Measurements from ENCODE around the gene PARL.
A peak's percentile ranks its signal among the peaks of the same experiment; 100 is the strongest.
"Not testable (repeated sequence)": the region's sequence is repeated elsewhere in the genome, so short reads cannot be mapped to it uniquely, and the experiment has no call there.

Gene PARL

DNA sequence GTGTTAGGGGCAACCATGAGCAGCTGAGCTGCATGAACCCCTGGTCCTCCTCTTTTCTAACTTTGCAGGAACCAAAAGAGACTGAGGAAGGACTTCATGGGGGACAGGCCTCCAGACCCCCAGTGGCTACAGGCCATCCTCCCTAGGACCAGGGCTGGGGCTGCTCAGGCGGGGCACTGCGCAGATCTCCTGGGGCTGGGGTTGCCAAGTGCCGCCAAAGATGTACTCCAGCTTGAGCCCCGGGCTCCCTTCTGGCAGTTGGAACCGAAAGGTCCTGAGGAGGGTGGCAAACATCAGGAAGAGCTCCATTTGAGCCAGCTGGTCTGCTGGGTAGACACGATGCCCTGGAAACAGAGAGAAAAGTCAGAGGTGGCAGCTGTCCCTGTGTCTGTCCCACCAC lies 11.1 kb upstream of the PARL start:
- Histone ChIP-seq H3K36me3 (replicated peaks) (no peaks in the 10 kb centered on the region), H3K4me3 (no peak overlapping the region), H3K9me3 (no peaks in the 10 kb centered on the region), H3K27me3 (ENCODE audit: low read depth) (no peaks in the 10 kb centered on the region; the same call in 1 of the 2 replicates), H3K4me1 (no peaks in the 10 kb centered on the region; the same call in 1 of the 2 replicates)
- no peak for DNase-seq (ENCODE audit: low spot score in 2 of 2)
- in situ Hi-C loops (cut with MboI; ENCODE audit: low sequenced_read_pairs): loop anchor here (10.0 to 25.0 kb wide), 2 partner anchors 219 to 642 kb away; no protein-coding TSS in a partner anchor

- no peak overlapping the region for H3K4me3 ChIP-seq
- H3K27me3 ChIP-seq (ENCODE audit: low read depth): no peaks in the 10 kb centered on the region; the same call in 1 of the 2 replicates
- in situ Hi-C loops (cut with MboI; ENCODE audit: low sequenced_read_pairs): loop anchor here (10.0 to 25.0 kb wide), 2 partner anchors 220 to 642 kb away; no protein-coding TSS in a partner anchor
- DNase-seq (ENCODE audit: low spot score in 2 of 2): peak; percentile 50
- H3K36me3 ChIP-seq (replicated peaks): no peaks in the 10 kb centered on the region
- no peaks in the 10 kb centered on the region; the same call in 1 of the 2 replicates for H3K4me1 ChIP-seq
- no peaks in the 10 kb centered on the region for H3K9me3 ChIP-seq
These were observed 10.6 kb upstream of the PARL start for GRCh38 chr3:183895296-183895695.

DNA sequence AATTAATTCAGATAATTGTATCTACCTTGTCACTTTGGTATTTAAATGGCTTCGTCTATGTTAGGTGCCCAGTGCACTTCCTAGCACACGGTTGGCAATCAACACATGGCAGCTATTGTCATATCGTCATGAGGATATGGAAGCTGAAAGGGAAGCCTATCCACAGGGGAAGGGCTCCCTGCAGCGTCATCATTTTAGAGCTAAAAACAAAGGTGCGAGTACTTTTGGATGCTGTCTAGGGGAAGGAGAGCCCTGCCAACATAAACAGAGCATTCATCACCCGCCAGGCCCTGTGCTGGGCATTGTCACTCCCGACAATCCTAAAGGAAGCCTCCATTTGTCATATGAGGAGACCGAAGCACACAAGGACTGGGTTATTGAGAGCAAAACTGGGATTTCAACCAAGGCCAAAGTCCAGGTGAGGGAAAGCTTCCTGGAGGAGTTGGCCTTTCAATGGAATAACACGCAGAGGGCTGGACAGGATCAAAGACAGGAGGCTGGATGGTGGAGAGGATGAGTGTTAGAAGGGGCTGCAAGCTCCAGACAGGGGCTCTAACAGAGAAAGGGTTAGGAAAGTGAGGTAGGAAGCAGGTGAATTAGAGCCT lies 8.0 kb upstream of the PARL start:
- DNase-seq (ENCODE audit: low spot score in 2 of 2): no peak
- Histone ChIP-seq H3K9me3 (no peaks in the 10 kb centered on the region), H3K27me3 (ENCODE audit: low read depth) (no peaks in the 10 kb centered on the region; the same call in 1 of the 2 replicates), H3K4me3 (no peak overlapping the region), H3K36me3 (replicated peaks) (no peaks in the 10 kb centered on the region), H3K4me1 (no peaks in the 10 kb centered on the region; the same call in 1 of the 2 replicates)
- in situ Hi-C loops (cut with MboI; ENCODE audit: low sequenced_read_pairs): loop anchor here (5.0 to 25.0 kb wide), 3 partner anchors 222 to 645 kb away; no protein-coding TSS in a partner anchor

DNA sequence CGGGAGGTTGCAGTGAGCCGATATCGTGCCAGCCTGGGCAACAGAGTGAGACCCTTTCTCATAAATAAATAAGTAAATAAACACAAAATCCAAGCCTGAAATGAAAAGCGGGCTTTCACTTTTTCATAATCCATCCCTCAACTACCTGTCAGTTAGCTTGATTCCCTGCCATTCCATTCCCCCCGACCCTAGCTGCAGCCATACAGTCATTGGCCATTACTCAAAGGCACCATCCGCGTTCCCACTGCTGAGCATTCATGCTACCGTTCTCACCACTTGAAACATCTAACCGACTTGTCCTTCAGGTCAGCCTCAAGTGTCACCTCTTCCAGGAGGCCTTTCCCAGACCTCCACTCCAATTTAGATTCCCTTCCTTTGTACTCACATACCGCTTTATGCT lies 1.1 kb upstream of the PARL start:
- Histone ChIP-seq H3K27me3 (ENCODE audit: low read depth) (no peaks in the 10 kb centered on the region), H3K36me3 (replicated peaks) (no peaks in the 10 kb centered on the region; the same call in 1 of the 2 replicates), H3K4me3 (no peak overlapping the region), H3K9me3 (no peaks in the 10 kb centered on the region), H3K4me1 (peaks cover 3% of the 10 kb centered on the region)
- no peak for DNase-seq (ENCODE audit: low spot score in 2 of 2)
- in situ Hi-C loops (cut with MboI; ENCODE audit: low sequenced_read_pairs): loop anchor here (25.0 kb wide), 1 partner anchor 652 kb away; no protein-coding TSS in a partner anchor

DNA sequence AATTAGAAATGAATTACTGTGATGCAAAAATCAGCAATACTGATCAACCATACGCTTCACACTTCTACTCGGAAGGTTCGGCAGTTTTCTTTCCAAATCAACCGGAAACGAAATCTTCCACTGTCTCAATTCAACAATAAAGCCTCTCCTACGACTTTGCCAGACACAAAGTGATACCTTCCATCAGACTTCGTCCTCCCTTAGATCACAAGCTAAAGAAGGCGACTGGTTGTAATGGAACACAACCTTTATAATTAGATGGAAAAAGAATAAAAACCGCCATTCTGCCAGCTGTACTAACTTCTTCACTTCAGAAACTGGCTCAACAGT lies 618 bp downstream of the PARL start:
- H3K9me3 ChIP-seq: no peaks in the 10 kb centered on the region
- in situ Hi-C loops (cut with MboI; ENCODE audit: low sequenced_read_pairs): loop anchor here (25.0 kb wide), 1 partner anchor 653 kb away; no protein-coding TSS in a partner anchor
- H3K4me1 ChIP-seq: peaks cover 3% of the 10 kb centered on the region
- DNase-seq (ENCODE audit: low spot score in 2 of 2): no peak
- no peaks in the 10 kb centered on the region for H3K27me3 ChIP-seq (ENCODE audit: low read depth)
- H3K4me3 ChIP-seq: peak overlapping the region; percentile 98
- H3K36me3 ChIP-seq (replicated peaks): no peaks in the 10 kb centered on the region; the same call in 1 of the 2 replicates

DNA sequence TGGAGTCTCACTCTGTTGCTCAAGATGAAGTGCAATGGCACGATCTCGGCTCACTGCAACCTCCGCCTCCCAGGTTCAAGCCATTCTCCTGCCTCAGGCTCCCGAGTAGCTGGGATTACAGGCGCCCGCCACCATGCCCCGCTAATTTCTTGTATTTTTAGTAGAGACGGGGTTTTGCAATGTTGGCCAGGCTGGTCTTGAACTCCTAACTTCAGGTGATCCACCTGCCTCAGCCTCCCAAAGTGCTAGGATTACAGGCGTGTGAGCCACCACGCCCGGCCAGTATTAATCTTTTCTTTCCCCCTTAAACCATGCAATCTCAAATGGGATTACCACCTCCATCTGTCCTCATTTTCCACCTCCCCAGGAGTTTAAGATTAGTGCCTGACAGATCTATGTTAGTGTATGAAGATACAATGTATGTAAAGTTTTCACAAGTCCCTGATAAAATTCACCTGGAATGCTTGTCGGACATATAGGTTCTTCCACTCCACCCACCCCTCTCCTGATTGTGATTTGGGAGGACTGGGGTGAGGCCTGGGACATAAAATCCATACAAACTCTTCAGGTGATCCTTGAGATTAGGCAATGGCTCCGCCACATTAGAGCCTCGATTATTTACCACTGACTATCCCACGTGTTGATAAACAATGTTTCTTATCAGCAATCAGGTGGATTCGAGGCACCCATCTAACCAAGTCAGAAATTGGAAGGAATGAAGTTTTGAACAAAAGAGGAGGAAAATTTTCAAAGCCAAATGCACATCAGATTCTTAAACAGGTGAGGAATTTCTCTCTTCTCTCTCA lies 1.2 kb downstream of the PARL start:
- DNase-seq (ENCODE audit: low spot score in 2 of 2): no peak
- no peaks in the 10 kb centered on the region; the same call in 1 of the 2 replicates for H3K36me3 ChIP-seq (replicated peaks)
- peak overlapping the region; percentile 98 for H3K4me3 ChIP-seq
- no peaks in the 10 kb centered on the region for H3K9me3 ChIP-seq
- H3K27me3 ChIP-seq (ENCODE audit: low read depth): no peaks in the 10 kb centered on the region
- in situ Hi-C loops (cut with MboI; ENCODE audit: low sequenced_read_pairs): loop anchor here (25.0 kb wide), 1 partner anchor 654 kb away; no protein-coding TSS in a partner anchor
- peaks cover 3% of the 10 kb centered on the region for H3K4me1 ChIP-seq

DNA sequence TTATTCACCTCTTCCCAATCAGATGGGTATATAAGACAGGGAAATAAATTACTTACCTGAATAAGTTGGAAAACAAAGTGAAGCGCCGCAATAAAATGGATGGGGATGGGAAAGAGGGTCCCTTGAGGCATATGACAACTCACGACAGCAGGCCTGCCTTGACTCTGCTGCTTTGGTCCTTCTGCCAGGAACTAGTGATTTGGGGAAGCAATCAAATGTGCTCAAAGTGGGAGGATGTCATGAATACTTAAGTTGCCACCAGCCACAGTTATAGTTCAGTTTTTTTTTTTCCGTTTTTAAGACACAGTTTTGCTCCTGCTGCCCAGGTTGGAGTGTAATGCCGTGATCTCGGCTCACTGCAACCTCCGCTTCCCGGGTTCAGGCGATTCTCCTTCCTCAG lies 4.6 kb downstream of the PARL start:
- H3K36me3 ChIP-seq (replicated peaks): no peaks in the 10 kb centered on the region; the same call in 1 of the 2 replicates
- in situ Hi-C loops (cut with MboI; ENCODE audit: low sequenced_read_pairs): loop anchor here (25.0 kb wide), 1 partner anchor 657 kb away; no protein-coding TSS in a partner anchor
- DNase-seq (ENCODE audit: low spot score in 2 of 2): no peak

DNA sequence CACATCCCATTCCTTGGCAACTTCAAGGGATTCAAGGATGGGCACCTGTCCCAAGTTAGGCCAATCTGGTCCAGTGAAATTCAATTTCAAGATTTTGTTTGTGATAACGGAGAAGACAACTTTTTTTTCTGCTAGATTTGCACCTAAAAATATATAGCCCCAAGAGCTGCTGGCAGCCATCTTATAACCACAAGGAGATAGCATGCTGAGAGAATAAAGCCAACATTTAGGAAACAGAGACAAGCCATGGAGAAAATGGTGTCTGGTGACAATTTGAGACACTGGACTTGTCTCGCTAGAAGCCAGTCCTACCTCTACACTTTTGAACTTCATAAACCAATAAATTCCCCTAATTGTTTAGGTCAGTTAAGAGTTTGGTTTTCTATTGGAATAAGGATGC lies 5.4 kb downstream of the PARL start:
- no peaks in the 10 kb centered on the region; the same call in 1 of the 2 replicates for H3K36me3 ChIP-seq (replicated peaks)
- no peak for DNase-seq (ENCODE audit: low spot score in 2 of 2)
- H3K4me1 ChIP-seq: peaks cover 3% of the 10 kb centered on the region
- in situ Hi-C loops (cut with MboI; ENCODE audit: low sequenced_read_pairs): loop anchor here (25.0 kb wide), 1 partner anchor 658 kb away; no protein-coding TSS in a partner anchor
- H3K27me3 ChIP-seq (ENCODE audit: low read depth): no peaks in the 10 kb centered on the region
- no peaks in the 10 kb centered on the region for H3K9me3 ChIP-seq
- no peak overlapping the region for H3K4me3 ChIP-seq

More for the DNA sequence above, 4.6 kb downstream of the PARL start:
- peaks cover 3% of the 10 kb centered on the region for H3K4me1 ChIP-seq
- H3K27me3 ChIP-seq (ENCODE audit: low read depth): no peaks in the 10 kb centered on the region
- H3K4me3 ChIP-seq: no peak overlapping the region
- no peaks in the 10 kb centered on the region for H3K9me3 ChIP-seq

- in situ Hi-C loops (cut with MboI; ENCODE audit: low sequenced_read_pairs): loop anchor here (25.0 kb wide), 1 partner anchor 659 kb away; no protein-coding TSS in a partner anchor
- no peaks in the 10 kb centered on the region for H3K27me3 ChIP-seq (ENCODE audit: low read depth)
- H3K36me3 ChIP-seq (replicated peaks): no peaks in the 10 kb centered on the region; the same call in 1 of the 2 replicates
These were observed 6.6 kb downstream of the PARL start for GRCh38 chr3:183878071-183878470.

DNA sequence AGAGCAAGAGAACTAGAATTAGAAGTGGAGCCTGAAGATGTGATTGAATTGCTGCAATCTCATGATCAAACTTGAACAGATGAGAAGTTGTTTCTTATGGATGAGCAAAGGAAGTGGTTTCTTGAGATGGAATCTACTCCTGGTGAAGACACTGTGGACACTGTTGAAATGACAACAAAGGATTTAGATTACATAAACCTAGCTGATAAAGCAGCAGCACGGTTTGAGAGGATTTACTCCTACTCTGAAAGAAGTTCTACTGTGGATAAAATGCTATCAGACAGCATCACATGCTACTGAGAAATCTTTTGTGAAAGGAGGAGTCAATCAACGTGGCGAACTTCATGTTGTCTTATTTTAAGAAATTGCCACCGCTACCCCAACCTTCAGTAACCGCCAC lies 7.5 kb downstream of the PARL start:
- not testable (repeated sequence) for DNase-seq (ENCODE audit: low spot score in 2 of 2); H3K9me3 ChIP-seq; H3K36me3 ChIP-seq (replicated peaks); H3K4me3 ChIP-seq; H3K4me1 ChIP-seq; H3K27me3 ChIP-seq (ENCODE audit: low read depth)
- in situ Hi-C loops (cut with MboI; ENCODE audit: low sequenced_read_pairs): loop anchor here (25.0 kb wide), 1 partner anchor 660 kb away; no protein-coding TSS in a partner anchor

More at GRCh38 chr3:183878071-183878470, 6.6 kb downstream of the PARL start:
- no peak overlapping the region for H3K4me3 ChIP-seq
- no peaks in the 10 kb centered on the region for H3K9me3 ChIP-seq
- peaks cover 3% of the 10 kb centered on the region for H3K4me1 ChIP-seq
- DNase-seq (ENCODE audit: low spot score in 2 of 2): no peak

GRCh38 chr3:183875411-183875810 lies 9.3 kb downstream of the PARL start:
- H3K27me3 ChIP-seq (ENCODE audit: low read depth): no peaks in the 10 kb centered on the region
- in situ Hi-C loops (cut with MboI; ENCODE audit: low sequenced_read_pairs): loop anchor here (25.0 kb wide), 1 partner anchor 662 kb away; no protein-coding TSS in a partner anchor
- no peak overlapping the region for H3K4me3 ChIP-seq
- DNase-seq (ENCODE audit: low spot score in 2 of 2): no peak
- H3K9me3 ChIP-seq: no peaks in the 10 kb centered on the region
- no peaks in the 10 kb centered on the region; the same call in 1 of the 2 replicates for H3K36me3 ChIP-seq (replicated peaks)
- H3K4me1 ChIP-seq: no peaks in the 10 kb centered on the region

DNA sequence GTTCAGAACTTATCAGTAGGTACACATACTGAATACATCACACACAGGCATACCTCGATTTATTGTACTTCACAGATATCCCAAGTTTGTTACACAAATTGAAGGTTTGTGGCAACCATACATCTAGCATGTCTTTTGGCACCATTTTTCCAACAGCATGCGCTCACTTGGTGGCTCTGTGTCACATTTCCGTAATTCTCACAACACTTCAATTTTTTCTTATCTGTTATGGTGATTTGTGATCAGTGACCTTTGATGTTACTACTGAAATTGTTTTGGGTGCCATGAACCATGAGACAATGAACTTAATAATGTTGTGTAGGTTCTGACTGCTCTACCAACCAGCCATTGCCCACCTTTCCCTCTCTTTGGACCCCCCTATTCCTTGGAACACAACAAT lies 10.8 kb downstream of the PARL start:
- Histone ChIP-seq H3K27me3 (ENCODE audit: low read depth) (no peaks in the 10 kb centered on the region), H3K4me1 (no peaks in the 10 kb centered on the region), H3K4me3 (no peak overlapping the region), H3K36me3 (replicated peaks) (no peaks in the 10 kb centered on the region; the same call in 1 of the 2 replicates), H3K9me3 (no peaks in the 10 kb centered on the region)
- DNase-seq (ENCODE audit: low spot score in 2 of 2): no peak
- in situ Hi-C loops (cut with MboI; ENCODE audit: low sequenced_read_pairs): no loop called here

DNA sequence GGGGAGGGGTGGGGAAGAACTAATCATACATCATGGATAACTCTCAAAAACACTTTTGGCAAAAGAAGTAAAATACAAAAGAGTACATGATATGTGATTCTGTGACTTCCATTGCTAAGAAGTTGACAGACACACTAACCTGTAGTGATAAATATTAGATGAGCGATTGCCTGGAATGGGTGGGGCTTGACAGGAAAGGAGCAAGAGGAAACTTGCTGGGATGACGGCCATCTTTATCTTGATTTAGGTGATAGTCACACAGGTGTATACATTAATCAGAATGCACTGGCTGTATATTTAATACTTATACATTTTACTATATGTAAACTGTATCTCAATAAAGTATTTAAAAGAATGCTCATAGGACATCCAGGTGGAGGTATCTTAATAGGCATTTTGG lies 13.1 kb downstream of the PARL start:
- H3K9me3 ChIP-seq: no peaks in the 10 kb centered on the region
- H3K27me3 ChIP-seq (ENCODE audit: low read depth): no peaks in the 10 kb centered on the region
- H3K4me1 ChIP-seq: no peaks in the 10 kb centered on the region; the same call in 1 of the 2 replicates
- in situ Hi-C loops (cut with MboI; ENCODE audit: low sequenced_read_pairs): no loop called here
- H3K4me3 ChIP-seq: no peak overlapping the region
- no peak for DNase-seq (ENCODE audit: low spot score in 2 of 2)
- peaks cover 11% of the 10 kb centered on the region for H3K36me3 ChIP-seq (replicated peaks)
